Globus pallidus (tissue), 1 donor: Measurements from ENCODE around the gene IKZF3.
"Not testable (repeated sequence)": the region's sequence is repeated elsewhere in the genome, so short reads cannot be mapped to it uniquely, and the experiment has no call there.

ENCODE experiments used
- DNase-seq: peaks from one replicate; pipeline ENCODE4 v3.0.0-alpha.2; 2015; ENCODE audit warnings: low spot score

Gene IKZF3

GRCh38 chr17:39855911-39856649, 8.0 kb downstream of the IKZF3 start:
- not testable (repeated sequence) for DNase-seq

GRCh38 chr17:39854909-39855308, 9.2 kb downstream of the IKZF3 start:
- no peak for DNase-seq

GRCh38 chr17:39852239-39852638, 11.9 kb downstream of the IKZF3 start:
- no peak for DNase-seq

GRCh38 chr17:39850186-39850585, 13.9 kb downstream of the IKZF3 start:
- not testable (repeated sequence) for DNase-seq

GRCh38 chr17:39848600-39848999, 15.5 kb downstream of the IKZF3 start:
- no peak for DNase-seq

- DNase-seq = no peak
These were observed 17.9 kb downstream of the IKZF3 start for GRCh38 chr17:39846205-39846604.

- no peak for DNase-seq
These were observed 18.9 kb downstream of the IKZF3 start for GRCh38 chr17:39845052-39845846.

- DNase-seq = no peak
These were observed 22.9 kb downstream of the IKZF3 start for GRCh38 chr17:39841134-39841683.

GRCh38 chr17:39838784-39839183, 25.3 kb downstream of the IKZF3 start:
- no peak for DNase-seq

- no peak for DNase-seq
These were observed 26.1 kb downstream of the IKZF3 start for GRCh38 chr17:39838057-39838456.

- DNase-seq = no peak
These were observed 28.0 kb downstream of the IKZF3 start for GRCh38 chr17:39836117-39836516.

GRCh38 chr17:39835038-39835786, 28.9 kb downstream of the IKZF3 start:
- no peak for DNase-seq

- no peak for DNase-seq
These were observed 30.1 kb downstream of the IKZF3 start for GRCh38 chr17:39834017-39834416.

GRCh38 chr17:39831588-39831987, 32.5 kb downstream of the IKZF3 start:
- DNase-seq = no peak

- no peak for DNase-seq
These were observed 35.7 kb downstream of the IKZF3 start for GRCh38 chr17:39828443-39828842.

- DNase-seq = no peak
These were observed 37.8 kb downstream of the IKZF3 start for GRCh38 chr17:39826334-39826733.

- no peak for DNase-seq
These were observed 40.6 kb downstream of the IKZF3 start for GRCh38 chr17:39823407-39824054.

- no peak for DNase-seq
These were observed 42.1 kb downstream of the IKZF3 start for GRCh38 chr17:39822051-39822451.

GRCh38 chr17:39820987-39821386, 43.1 kb downstream of the IKZF3 start:
- no peak for DNase-seq

GRCh38 chr17:39820541-39820940, 43.6 kb downstream of the IKZF3 start:
- no peak for DNase-seq

- DNase-seq = no peak
These were observed 45.6 kb downstream of the IKZF3 start for GRCh38 chr17:39818358-39819000.
